Measurements from ENCODE around the gene IQCM.

GRCh38 chr4:149343614-149344013 is 472.0 kb downstream of the IQCM start:
- TF ChIP-seq ATF3 (IDR thresholded peaks at IDR 0.05; ENCODE audit: borderline replicate concordance, extremely low read depth, low read depth, low read length): no peak
- no peak for TF ChIP-seq RAD21 (IDR thresholded peaks at IDR 0.05; ENCODE audit: insufficient read depth, low read depth, low read length)
- no peak for TF ChIP-seq KDM1A (IDR thresholded peaks at IDR 0.05; ENCODE audit: borderline replicate concordance)
- TF ChIP-seq SUZ12 (IDR thresholded peaks at IDR 0.05; ENCODE audit: unreplicated experiment): no peak
